ENCODE data around the gene TTLL12. TPM values are rescaled to one million over a fixed set of nuclear protein-coding genes. Genes with fewer than 3 reads are reported as not detected.

TTLL12 gene
- total RNA-seq, 4 donors from 2014 or later: 65.9 to 85.5 (median 72.8) TPM

DNA sequence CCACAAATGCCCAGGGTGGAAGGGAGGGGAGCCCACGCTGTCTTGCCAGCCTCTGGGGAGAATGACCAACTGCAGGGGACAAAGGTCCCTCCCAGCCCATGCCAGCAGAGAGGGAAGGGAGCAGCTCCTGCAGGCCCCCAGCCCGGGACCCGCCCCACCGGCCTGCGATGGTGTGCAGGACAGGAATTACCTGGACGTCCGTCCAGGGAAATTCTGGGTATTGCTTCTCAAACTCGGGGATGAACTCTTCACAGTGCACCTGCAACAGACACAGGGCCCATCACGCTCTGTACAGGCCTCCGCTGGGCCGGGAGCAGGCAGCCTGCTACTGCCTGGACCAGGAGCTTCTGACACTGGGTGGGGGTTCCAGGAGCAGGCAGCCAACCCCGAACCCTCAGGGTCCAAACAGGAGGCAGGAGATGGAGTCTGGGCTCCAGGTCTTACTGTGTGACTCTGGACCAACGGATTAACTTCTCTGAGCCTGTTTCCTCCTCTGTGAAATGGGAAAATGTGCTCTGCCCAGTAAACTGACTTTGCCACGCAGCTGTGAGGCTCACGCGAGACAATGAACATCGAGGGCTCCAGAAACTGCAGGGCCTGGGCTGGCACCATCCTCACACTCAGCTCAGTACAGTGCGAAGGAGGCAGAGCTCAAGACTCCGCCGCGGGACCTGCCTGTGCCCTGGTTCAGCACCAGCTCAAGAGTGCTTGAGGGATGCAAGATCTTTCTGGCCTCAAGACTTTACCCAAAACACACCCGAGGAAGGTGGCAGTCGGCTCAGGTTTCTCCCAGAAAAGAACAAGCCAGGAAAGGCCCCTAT lies 17.4 kb downstream of the TTLL12 start:
- H3K4me3 ChIP-seq (ENCODE audit: low read depth, poor library complexity, severe bottlenecking): no peak overlapping the region
- TF ChIP-seq POLR2A (IDR thresholded peaks at IDR 0.05): no peak
- no peak for TF ChIP-seq CTCF (IDR thresholded peaks at IDR 0.05)
- no peak for DNase-seq (ENCODE audit: low spot score in 2 of 2)
- intact Hi-C loops (cut with DNase I; ENCODE audit: low total_unique reads): no loop called here
- WGBS, 2 donors: 91% methylated on average over 22 of the region's 23 CpGs

- no peak overlapping the region for H3K4me3 ChIP-seq (ENCODE audit: low read depth, poor library complexity, severe bottlenecking)
- DNase-seq (ENCODE audit: low spot score in 2 of 2): no peak
- intact Hi-C loops (cut with DNase I; ENCODE audit: low total_unique reads): no loop called here
- TF ChIP-seq POLR2A (IDR thresholded peaks at IDR 0.05) (no peak), CTCF (IDR thresholded peaks at IDR 0.05) (no peak)
- 72 to 78% methylated on average over 16 to 20 of the region's 25 CpGs for WGBS, 2 donors
Observed at GRCh38 chr22:43168471-43169309, 18.2 kb downstream of the TTLL12 start.

- H3K4me3 ChIP-seq (ENCODE audit: low read depth, poor library complexity, severe bottlenecking): no peak overlapping the region
- intact Hi-C loops (cut with DNase I; ENCODE audit: low total_unique reads): no loop called here
- 86 to 88% methylated on average over 19 of the region's 19 CpGs for WGBS, 2 donors
- no peak for DNase-seq (ENCODE audit: low spot score in 2 of 2)
- TF ChIP-seq CTCF (IDR thresholded peaks at IDR 0.05) (no peak), POLR2A (IDR thresholded peaks at IDR 0.05) (no peak)
Observed at GRCh38 chr22:43167001-43167589, 19.8 kb downstream of the TTLL12 start.

- DNase-seq (ENCODE audit: low spot score in 2 of 2): no peak
- no peak overlapping the region for H3K4me3 ChIP-seq (ENCODE audit: low read depth, poor library complexity, severe bottlenecking)
- TF ChIP-seq CTCF (IDR thresholded peaks at IDR 0.05) (no peak), POLR2A (IDR thresholded peaks at IDR 0.05) (no peak)
- WGBS, 2 donors: 85 to 87% methylated on average over 22 to 23 of the region's 23 CpGs
- intact Hi-C loops (cut with DNase I; ENCODE audit: low total_unique reads): no loop called here
Observed at GRCh38 chr22:43166132-43166930, 20.6 kb downstream of the TTLL12 start.

DNA sequence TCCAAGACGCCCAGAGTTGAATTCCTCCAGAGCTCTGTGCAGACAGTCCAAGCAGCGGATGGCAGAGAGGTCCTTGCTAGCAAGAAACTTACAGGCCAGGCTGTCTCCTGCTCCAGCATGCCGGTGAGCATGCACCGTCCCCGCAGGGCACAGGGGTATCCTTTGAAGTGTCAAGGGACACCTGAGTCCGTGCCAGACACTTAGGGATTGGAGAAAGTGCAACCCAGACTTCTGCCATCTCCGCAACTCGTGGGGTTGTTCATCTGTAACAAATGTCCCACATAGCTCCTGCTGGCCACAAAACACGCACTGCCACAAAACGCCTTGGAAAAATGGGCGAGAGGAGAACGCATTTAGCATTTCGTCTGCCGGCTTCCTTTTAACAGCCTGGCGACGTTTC lies 22.3 kb downstream of the TTLL12 start:
- intact Hi-C loops (cut with DNase I; ENCODE audit: low total_unique reads): no loop called here

More for the DNA sequence above, 22.3 kb downstream of the TTLL12 start:
- no peak for DNase-seq (ENCODE audit: low spot score in 2 of 2)
- H3K4me3 ChIP-seq (ENCODE audit: low read depth, poor library complexity, severe bottlenecking): no peak overlapping the region
- no peak for TF ChIP-seq CTCF (IDR thresholded peaks at IDR 0.05)
- 27% methylated on average over 16 of the region's 16 CpGs for WGBS, 2 donors

All from lower leg skin (tissue), 4 donors.